Endothelial cell of umbilical vein (primary cell): ENCODE data around the gene TMEM239.

Experiments used
- POLR2A ChIP-seq: IDR thresholded peaks from 2 replicates; pipeline ENCODE4 v1.6.1; 2012; ENCODE audit warnings: low read depth, mild to moderate bottlenecking, control low read depth, low read length
- TF ChIP-seq, protein P1 (sequence below), 2 donors: IDR thresholded peaks; 1 replicate in 1 of 2; 2 replicates in 1 of 2; pipeline ENCODE4 v1.5.1; 2011; ENCODE audit warnings: low read length in 2 of 2, mild to moderate bottlenecking in 2 of 2, moderate library complexity in 2 of 2, control low read depth in 1 of 2, inconsistent platforms in 1 of 2, low read depth in 1 of 2; ENCODE audit not compliant: insufficient read depth in 1 of 2; ENCODE audit errors: extremely low read depth in 1 of 2

DNA sequence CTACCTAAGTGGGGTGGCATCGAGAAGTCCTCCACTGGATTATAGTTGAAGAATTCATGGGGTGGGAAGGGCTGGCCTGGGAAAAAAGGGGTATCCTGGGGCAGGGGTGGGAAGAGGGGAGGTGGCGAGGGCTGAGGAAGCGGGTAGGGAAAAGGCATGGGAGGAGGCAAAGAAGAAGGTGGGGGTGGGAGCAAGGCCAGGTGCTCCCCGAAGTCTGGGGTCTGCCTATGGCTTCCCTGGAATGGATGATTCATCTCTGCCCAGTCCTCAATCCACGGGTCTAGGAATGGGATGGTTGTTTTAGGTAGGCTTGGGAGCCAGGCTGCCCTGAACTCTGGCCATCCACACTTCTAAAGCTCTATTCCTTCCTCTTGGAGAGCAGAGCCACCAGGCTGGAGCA, 19.9 kb downstream of the TMEM239 start:
- no peak for TF ChIP-seq POLR2A
- TF ChIP-seq, protein P1, sequence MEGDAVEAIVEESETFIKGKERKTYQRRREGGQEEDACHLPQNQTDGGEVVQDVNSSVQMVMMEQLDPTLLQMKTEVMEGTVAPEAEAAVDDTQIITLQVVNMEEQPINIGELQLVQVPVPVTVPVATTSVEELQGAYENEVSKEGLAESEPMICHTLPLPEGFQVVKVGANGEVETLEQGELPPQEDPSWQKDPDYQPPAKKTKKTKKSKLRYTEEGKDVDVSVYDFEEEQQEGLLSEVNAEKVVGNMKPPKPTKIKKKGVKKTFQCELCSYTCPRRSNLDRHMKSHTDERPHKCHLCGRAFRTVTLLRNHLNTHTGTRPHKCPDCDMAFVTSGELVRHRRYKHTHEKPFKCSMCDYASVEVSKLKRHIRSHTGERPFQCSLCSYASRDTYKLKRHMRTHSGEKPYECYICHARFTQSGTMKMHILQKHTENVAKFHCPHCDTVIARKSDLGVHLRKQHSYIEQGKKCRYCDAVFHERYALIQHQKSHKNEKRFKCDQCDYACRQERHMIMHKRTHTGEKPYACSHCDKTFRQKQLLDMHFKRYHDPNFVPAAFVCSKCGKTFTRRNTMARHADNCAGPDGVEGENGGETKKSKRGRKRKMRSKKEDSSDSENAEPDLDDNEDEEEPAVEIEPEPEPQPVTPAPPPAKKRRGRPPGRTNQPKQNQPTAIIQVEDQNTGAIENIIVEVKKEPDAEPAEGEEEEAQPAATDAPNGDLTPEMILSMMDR (IDR thresholded peaks at IDR 0.05; ENCODE audit: extremely low read depth in 1 of 2, insufficient read depth in 1 of 2, low read depth in 1 of 2, low read length in 2 of 2): no peak
